ENCODE data around the gene XPR1. TPM values are rescaled to one million over a fixed set of nuclear protein-coding genes. Genes with fewer than 3 reads are reported as not detected.

Gene XPR1
- total and polyA plus RNA-seq, 2 donors (not counting 3 experiments of a cell fraction or from before 2014, with no cell fraction given), result 23.9 to 26.7 TPM

DNA sequence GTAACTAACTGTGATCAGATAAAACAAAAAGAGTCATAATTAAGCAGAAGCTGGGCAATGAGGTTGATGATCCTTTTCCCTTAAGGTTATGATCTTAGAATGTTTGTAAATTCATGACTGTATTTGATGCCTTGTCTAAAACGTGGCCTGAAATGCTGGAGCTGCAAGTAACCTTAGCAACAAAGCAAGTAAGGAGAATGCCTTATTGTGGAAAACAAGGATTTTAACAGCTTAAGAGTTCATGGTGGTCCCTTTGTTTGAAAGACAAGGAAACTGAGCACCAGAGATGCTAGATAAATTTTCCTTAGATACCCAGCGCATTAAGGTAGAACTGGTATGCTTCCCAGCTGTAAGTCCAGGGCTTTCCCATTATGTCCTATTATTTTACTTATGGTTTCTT, 25.7 kb upstream of the XPR1 start:
- DNase-seq (ENCODE audit: low read depth, low spot score) (no peak), FAIRE-seq (no peak)
- H3K4me3 ChIP-seq (replicated peaks in 1 of 3; ENCODE audit: insufficient read depth in 1 of 3, low read depth in 1 of 3, low read length in 3 of 3), result no peak overlapping the region
- no peaks in the 10 kb centered on the region for H3K9me1 ChIP-seq (replicated peaks; ENCODE audit: control insufficient read depth, extremely low read depth, insufficient read depth, low read length)
- no peak for TF ChIP-seq POLR2AphosphoS5 (IDR thresholded peaks at IDR 0.05; ENCODE audit: insufficient read depth, low read depth, low read length)
- TF ChIP-seq FOS (IDR thresholded peaks at IDR 0.05; ENCODE audit: borderline replicate concordance, insufficient read depth, low read length), result no peak
- TF ChIP-seq EZH2 (IDR thresholded peaks at IDR 0.05; ENCODE audit: borderline replicate concordance, low read depth, low read length, severe bottlenecking), result no peak
- TF ChIP-seq GATA2 (IDR thresholded peaks at IDR 0.05; ENCODE audit: insufficient read depth, insufficient read length, low read depth, low read length), result no peak
- TF ChIP-seq, protein P1, sequence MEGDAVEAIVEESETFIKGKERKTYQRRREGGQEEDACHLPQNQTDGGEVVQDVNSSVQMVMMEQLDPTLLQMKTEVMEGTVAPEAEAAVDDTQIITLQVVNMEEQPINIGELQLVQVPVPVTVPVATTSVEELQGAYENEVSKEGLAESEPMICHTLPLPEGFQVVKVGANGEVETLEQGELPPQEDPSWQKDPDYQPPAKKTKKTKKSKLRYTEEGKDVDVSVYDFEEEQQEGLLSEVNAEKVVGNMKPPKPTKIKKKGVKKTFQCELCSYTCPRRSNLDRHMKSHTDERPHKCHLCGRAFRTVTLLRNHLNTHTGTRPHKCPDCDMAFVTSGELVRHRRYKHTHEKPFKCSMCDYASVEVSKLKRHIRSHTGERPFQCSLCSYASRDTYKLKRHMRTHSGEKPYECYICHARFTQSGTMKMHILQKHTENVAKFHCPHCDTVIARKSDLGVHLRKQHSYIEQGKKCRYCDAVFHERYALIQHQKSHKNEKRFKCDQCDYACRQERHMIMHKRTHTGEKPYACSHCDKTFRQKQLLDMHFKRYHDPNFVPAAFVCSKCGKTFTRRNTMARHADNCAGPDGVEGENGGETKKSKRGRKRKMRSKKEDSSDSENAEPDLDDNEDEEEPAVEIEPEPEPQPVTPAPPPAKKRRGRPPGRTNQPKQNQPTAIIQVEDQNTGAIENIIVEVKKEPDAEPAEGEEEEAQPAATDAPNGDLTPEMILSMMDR (IDR thresholded peaks at IDR 0.05; ENCODE audit: extremely low read depth in 1 of 2, insufficient read depth in 1 of 2, low read depth in 1 of 2, low read length in 2 of 2), result no peak
- TF ChIP-seq MYC (IDR thresholded peaks at IDR 0.05; ENCODE audit: low read depth, low read length), result no peak
- no peak for TF ChIP-seq POLR2A (IDR thresholded peaks at IDR 0.05; ENCODE audit: low read depth, low read length)
- TF ChIP-seq, protein P2, sequence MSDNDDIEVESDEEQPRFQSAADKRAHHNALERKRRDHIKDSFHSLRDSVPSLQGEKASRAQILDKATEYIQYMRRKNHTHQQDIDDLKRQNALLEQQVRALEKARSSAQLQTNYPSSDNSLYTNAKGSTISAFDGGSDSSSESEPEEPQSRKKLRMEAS (IDR thresholded peaks at IDR 0.05; ENCODE audit: insufficient read depth, insufficient read length), result no peak
- TF ChIP-seq JUN (IDR thresholded peaks at IDR 0.05; ENCODE audit: borderline replicate concordance, insufficient read depth, insufficient read length, low read depth), result no peak
- H2AFZ ChIP-seq (ENCODE audit: low read depth, low read length), result no peak overlapping the region
- ChIA-PET CTCF (no interaction called here), POLR2A (no interaction called here)
- H3K27ac ChIP-seq (ENCODE audit: insufficient read depth, low read depth, low read length), result no peak overlapping the region
- no TSS peak for BruUV-seq (replicated peaks)
- H3K79me2 ChIP-seq (ENCODE audit: control insufficient read depth, insufficient read depth, low read length), result no peaks in the 10 kb centered on the region
- H3K36me3 ChIP-seq (ENCODE audit: control insufficient read depth in 2 of 2, extremely low read depth in 1 of 2, insufficient read depth in 2 of 2, low read length in 2 of 2), result no peaks in the 10 kb centered on the region
- H3K9ac ChIP-seq (replicated peaks; ENCODE audit: extremely low read depth, insufficient read depth, low read length), result no peak overlapping the region
- intact Hi-C loops (cut with micrococcal nuclease), result no loop called here
- no peaks in the 10 kb centered on the region for H3K4me1 ChIP-seq (ENCODE audit: control insufficient read depth, extremely low read depth, insufficient read depth, low read length)
- H3K9me3 ChIP-seq (replicated peaks; ENCODE audit: control insufficient read depth, insufficient read depth, low read length), result no peaks in the 10 kb centered on the region
- peaks cover 5 to 9% of the 10 kb centered on the region in 2 experiments for H3K27me3 ChIP-seq (ENCODE audit: control insufficient read depth in 2 of 2, insufficient read depth in 2 of 2, low read length in 2 of 2)
- no peak overlapping the region for H3K4me2 ChIP-seq (ENCODE audit: insufficient read depth, low read length)
- dilution Hi-C loops (cut with MboI; ENCODE audit: extremely low pct_ligation_motif_present, low sequenced_read_pairs), result no loop called here
- H4K20me1 ChIP-seq (replicated peaks; ENCODE audit: control insufficient read depth, extremely low read depth, insufficient read depth, low read length), result no peaks in the 10 kb centered on the region

All from endothelial cell of umbilical vein (primary cell).